UCSD-AML1 (cell line): ENCODE data around the gene HINT2.
A peak's percentile ranks its signal among the peaks of the same experiment; 100 is the strongest.

Source experiments
- DNase-seq: peaks from one replicate; lab custom pipeline; 2025; ENCODE audit not compliant: unreplicated experiment; lab: John Stamatoyannopoulos, UW

Gene HINT2

GRCh38 chr9:35814841-35815543, at the start of gene HINT2:
Gene HINT2, minus strand, starts transcription at chr9:35815042. Its CDS starts 63 bp downstream, at chr9:35814979.
- DNase-seq = peak; percentile 95

GRCh38 chr9:35863583-35863982, 48.7 kb upstream of the HINT2 start:
- no peak for DNase-seq

- no peak for DNase-seq
Observed at GRCh38 chr9:35862328-35862727, 47.5 kb upstream of the HINT2 start.

- no peak for DNase-seq
Observed at GRCh38 chr9:35861161-35861897, 46.5 kb upstream of the HINT2 start.

- no peak for DNase-seq
Observed at GRCh38 chr9:35859990-35860339, 45.1 kb upstream of the HINT2 start.

- no peak for DNase-seq
Observed at GRCh38 chr9:35859310-35859989, 44.6 kb upstream of the HINT2 start.

GRCh38 chr9:35858458-35858857, 43.6 kb upstream of the HINT2 start:
- DNase-seq = no peak

GRCh38 chr9:35856882-35857281, 42.0 kb upstream of the HINT2 start:
- no peak for DNase-seq

- no peak for DNase-seq
Observed at GRCh38 chr9:35856206-35856605, 41.4 kb upstream of the HINT2 start.

- DNase-seq = no peak
Observed at GRCh38 chr9:35854091-35854762, 39.4 kb upstream of the HINT2 start.

GRCh38 chr9:35852876-35853865, 38.3 kb upstream of the HINT2 start:
- no peak for DNase-seq

- DNase-seq = no peak
Observed at GRCh38 chr9:35852267-35852815, 37.5 kb upstream of the HINT2 start.

- no peak for DNase-seq
Observed at GRCh38 chr9:35847792-35848572, 33.1 kb upstream of the HINT2 start.

GRCh38 chr9:35845824-35846771, 31.3 kb upstream of the HINT2 start:
- DNase-seq = no peak

- peak; percentile 24 for DNase-seq
Observed at GRCh38 chr9:35844628-35845270, 29.9 kb upstream of the HINT2 start.

- DNase-seq = no peak
Observed at GRCh38 chr9:35842795-35843194, 28.0 kb upstream of the HINT2 start.

- DNase-seq = no peak
Observed at GRCh38 chr9:35842020-35842745, 27.3 kb upstream of the HINT2 start.
